Sigmoid colon (tissue), 7 donors: Measurements from ENCODE around the gene RFXAP. TPM values are rescaled to one million over a fixed set of nuclear protein-coding genes. Genes with fewer than 3 reads are reported as not detected.

Experiments used
- DNase-seq: peaks from one replicate; pipeline ENCODE4 v3.0.0-alpha.2; 2019
- H3K27ac ChIP-seq, 4 donors: fragments of 200-600 bp; sonication (generic); one replicate each; pipeline ENCODE4 v1.5.1; 2016 to 2019; ENCODE audit warnings: mild to moderate bottlenecking in 1 of 4
- H3K27me3 ChIP-seq, 3 donors: fragments of 200-600 bp; sonication (generic); one replicate each; pipeline ENCODE4 v1.5.1; 2019; ENCODE audit warnings: mild to moderate bottlenecking in 1 of 3
- H3K36me3 ChIP-seq, 4 donors: fragments of 200-600 bp; sonication (generic); one replicate each; pipeline ENCODE4 v1.5.1; 2016 to 2019
- H3K4me1 ChIP-seq, 4 donors: fragments of 200-600 bp; sonication (generic); one replicate each; pipeline ENCODE4 v1.5.1; 2017 to 2019
- H3K4me3 ChIP-seq, 4 donors: fragments of 200-600 bp; sonication (generic); one replicate each; pipeline ENCODE4 v1.5.1; 2017 to 2019; ENCODE audit warnings: mild to moderate bottlenecking in 2 of 4, moderate library complexity in 1 of 4
- H3K9me3 ChIP-seq, 4 donors: fragments of 200-600 bp in 3 of 4; sonication (generic) in 3 of 4; one replicate each; pipeline versions ENCODE4 v1.5.1 to v1.6.1; 2013 to 2019
- EP300 ChIP-seq, 4 donors: sonication (generic); formaldehyde crosslinking; IDR thresholded peaks; one replicate each; pipeline ENCODE4 v1.6.1; 2017; ENCODE audit warnings: antibody characterized with exemption in 4 of 4
- POLR2A ChIP-seq, 2 donors: fragments of 450-650 bp; IDR thresholded peaks; one replicate each; pipeline ENCODE4 v1.6.1; 2016; ENCODE audit warnings: antibody characterized with exemption in 2 of 2, mild to moderate bottlenecking in 2 of 2, moderate library complexity in 2 of 2
- POLR2AphosphoS5 ChIP-seq, 4 donors: sonication (generic); formaldehyde crosslinking; IDR thresholded peaks; one replicate each; pipeline ENCODE4 v1.6.1; 2017; ENCODE audit warnings: antibody characterized with exemption in 4 of 4
- WGBS, 2 donors: extraction: QIAGEN DNeasy Blood & Tissue Kit; methylation state at CpG; one replicate each; pipeline ENCODE4 v1.1.7; 2013; 5-methylcytosine and 5-hydroxymethylcytosine counted together
- intact Hi-C: fragments of 100-400 bp; cut with DNase I; formaldehyde crosslinking; loops from one replicate; pipeline ENCODE4 v1.15.1; 2023
- polyA plus RNA-seq, 3 donors: library from polyadenylated mRNA; stranded (reverse); fragments of 200-250 nt; gene quantifications; one replicate each; pipeline ENCODE4 v1.2.3, GENCODE V29; 2013
- total RNA-seq, 4 donors: library from RNA; depleted of rRNA; stranded (reverse); fragments of >200 nt; gene quantifications; one replicate each; pipeline ENCODE4 v1.1.0, GENCODE V29; 2016
- TF ChIP-seq, protein P1 (sequence below), 4 experiments: fragments of 450-650 bp in 3 of 4; fragments of 200-600 bp in 1 of 4; IDR thresholded peaks; one replicate each; pipeline ENCODE4 v1.5.1; 2016 to 2019; ENCODE audit warnings: antibody characterized with exemption in 4 of 4, mild to moderate bottlenecking in 3 of 4, moderate library complexity in 2 of 4
- donor health status: healthy with polysubstance abuse.
- donor health status: Bipolar disorder and iron deficiency.
- donor health status: healthy.

Gene RFXAP
- total and polyA plus RNA-seq, 7 donors: 0.60 to 8.3 (median 5.4) TPM

GRCh38 chr13:36795463-36795862 is 23.6 kb upstream of the RFXAP start:
- no peak for TF ChIP-seq POLR2A (IDR thresholded peaks at IDR 0.05)
- no peak for TF ChIP-seq EP300 (IDR thresholded peaks at IDR 0.05)
- no peak for TF ChIP-seq POLR2AphosphoS5 (IDR thresholded peaks at IDR 0.05)
- TF ChIP-seq, protein P1, sequence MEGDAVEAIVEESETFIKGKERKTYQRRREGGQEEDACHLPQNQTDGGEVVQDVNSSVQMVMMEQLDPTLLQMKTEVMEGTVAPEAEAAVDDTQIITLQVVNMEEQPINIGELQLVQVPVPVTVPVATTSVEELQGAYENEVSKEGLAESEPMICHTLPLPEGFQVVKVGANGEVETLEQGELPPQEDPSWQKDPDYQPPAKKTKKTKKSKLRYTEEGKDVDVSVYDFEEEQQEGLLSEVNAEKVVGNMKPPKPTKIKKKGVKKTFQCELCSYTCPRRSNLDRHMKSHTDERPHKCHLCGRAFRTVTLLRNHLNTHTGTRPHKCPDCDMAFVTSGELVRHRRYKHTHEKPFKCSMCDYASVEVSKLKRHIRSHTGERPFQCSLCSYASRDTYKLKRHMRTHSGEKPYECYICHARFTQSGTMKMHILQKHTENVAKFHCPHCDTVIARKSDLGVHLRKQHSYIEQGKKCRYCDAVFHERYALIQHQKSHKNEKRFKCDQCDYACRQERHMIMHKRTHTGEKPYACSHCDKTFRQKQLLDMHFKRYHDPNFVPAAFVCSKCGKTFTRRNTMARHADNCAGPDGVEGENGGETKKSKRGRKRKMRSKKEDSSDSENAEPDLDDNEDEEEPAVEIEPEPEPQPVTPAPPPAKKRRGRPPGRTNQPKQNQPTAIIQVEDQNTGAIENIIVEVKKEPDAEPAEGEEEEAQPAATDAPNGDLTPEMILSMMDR (IDR thresholded peaks at IDR 0.05): no peak
- Histone ChIP-seq H3K4me1 (no peaks in the 10 kb centered on the region), H3K4me3 (no peak overlapping the region), H3K27me3 (no peaks in the 10 kb centered on the region), H3K9me3 (no peaks in the 10 kb centered on the region), H3K36me3 (no peaks in the 10 kb centered on the region), H3K27ac (no peak overlapping the region)
- no peak for DNase-seq
- intact Hi-C loops: no loop called here
- WGBS, 2 donors: 65 to 78% methylated on average over 6 of the region's 6 CpGs

DNA sequence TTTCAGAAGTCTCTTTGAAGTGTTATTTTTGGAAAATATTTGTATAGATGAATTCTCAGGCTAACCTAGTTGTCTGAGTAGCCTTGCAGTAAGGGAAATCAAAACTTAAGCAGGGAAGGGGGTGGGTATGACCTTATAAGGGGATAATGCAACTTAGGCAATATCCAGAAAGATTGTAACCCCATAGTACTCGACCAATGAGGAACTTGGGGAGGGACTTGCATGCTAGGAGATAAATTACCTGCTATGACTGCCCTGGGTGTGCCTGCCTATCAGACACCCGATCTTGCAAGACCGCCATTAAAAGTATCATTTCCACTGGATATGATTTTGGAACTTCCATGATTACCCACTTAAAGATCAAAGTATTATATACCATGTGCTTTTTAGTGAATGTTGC is 23.0 kb upstream of the RFXAP start:
- TF ChIP-seq POLR2A (IDR thresholded peaks at IDR 0.05): no peak
- no peak for TF ChIP-seq EP300 (IDR thresholded peaks at IDR 0.05)
- TF ChIP-seq, protein P1 (IDR thresholded peaks at IDR 0.05): no peak
- TF ChIP-seq POLR2AphosphoS5 (IDR thresholded peaks at IDR 0.05): no peak
- Histone ChIP-seq H3K36me3 (no peaks in the 10 kb centered on the region), H3K4me1 (no peaks in the 10 kb centered on the region), H3K9me3 (no peaks in the 10 kb centered on the region), H3K27ac (no peak overlapping the region), H3K27me3 (no peaks in the 10 kb centered on the region), H3K4me3 (no peak overlapping the region)
- no peak for DNase-seq
- intact Hi-C loops: no loop called here
- WGBS, 2 donors: 79 to 88% methylated on average over 3 of the region's 3 CpGs

GRCh38 chr13:36801035-36801434 is 18.0 kb upstream of the RFXAP start:
- Histone ChIP-seq H3K4me1 (no peaks in the 10 kb centered on the region), H3K27ac (no peak overlapping the region), H3K4me3 (no peak overlapping the region), H3K27me3 (no peaks in the 10 kb centered on the region), H3K36me3 (no peaks in the 10 kb centered on the region), H3K9me3 (no peaks in the 10 kb centered on the region)
- 15 to 45% methylated on average over 3 of the region's 3 CpGs for WGBS, 2 donors
- DNase-seq: no peak
- intact Hi-C loops: no loop called here
- TF ChIP-seq POLR2A (IDR thresholded peaks at IDR 0.05) (no peak), POLR2AphosphoS5 (IDR thresholded peaks at IDR 0.05) (no peak), EP300 (IDR thresholded peaks at IDR 0.05) (no peak)
- TF ChIP-seq, protein P1 (IDR thresholded peaks at IDR 0.05): no peak

- no peaks in the 10 kb centered on the region for H3K36me3 ChIP-seq
- intact Hi-C loops: no loop called here
- WGBS, 2 donors: 23 to 71% methylated on average over 6 of the region's 6 CpGs
- no peaks in the 10 kb centered on the region for H3K4me1 ChIP-seq
- H3K27ac ChIP-seq: no peak overlapping the region
- no peak overlapping the region for H3K4me3 ChIP-seq
- no peaks in the 10 kb centered on the region for H3K9me3 ChIP-seq
- no peak for DNase-seq
- H3K27me3 ChIP-seq: no peaks in the 10 kb centered on the region
- TF ChIP-seq EP300 (IDR thresholded peaks at IDR 0.05): no peak
- TF ChIP-seq, protein P1 (IDR thresholded peaks at IDR 0.05): no peak
- TF ChIP-seq POLR2A (IDR thresholded peaks at IDR 0.05): no peak
- no peak for TF ChIP-seq POLR2AphosphoS5 (IDR thresholded peaks at IDR 0.05)
Measured at GRCh38 chr13:36804588-36804987, 14.4 kb upstream of the RFXAP start.

- no peak for DNase-seq
- Histone ChIP-seq H3K4me1 (no peaks in the 10 kb centered on the region), H3K27me3 (no peaks in the 10 kb centered on the region), H3K36me3 (no peaks in the 10 kb centered on the region), H3K4me3 (no peak overlapping the region), H3K9me3 (no peaks in the 10 kb centered on the region), H3K27ac (no peak overlapping the region)
- 95 to 97% methylated on average over 2 of the region's 2 CpGs for WGBS, 2 donors
- intact Hi-C loops: no loop called here
- TF ChIP-seq POLR2AphosphoS5 (IDR thresholded peaks at IDR 0.05) (no peak), POLR2A (IDR thresholded peaks at IDR 0.05) (no peak), EP300 (IDR thresholded peaks at IDR 0.05) (no peak)
- TF ChIP-seq, protein P1 (IDR thresholded peaks at IDR 0.05): no peak
Measured at GRCh38 chr13:36806102-36806501, 12.9 kb upstream of the RFXAP start.
